ENCODE data around the gene P4HA1.

GRCh38 chr10:73060173-73060572 is 36.5 kb downstream of the P4HA1 start:
- TF ChIP-seq CTCF (IDR thresholded peaks at IDR 0.05) (no peak), POLR2A (IDR thresholded peaks at IDR 0.05) (no peak), POLR2AphosphoS5 (IDR thresholded peaks at IDR 0.05) (no peak), EP300 (IDR thresholded peaks at IDR 0.05) (no peak)
